Smooth muscle cell of the brain vasculature (primary cell): ENCODE measurements around the gene CLDN9.
"Not testable (repeated sequence)": the region's sequence is repeated elsewhere in the genome, so short reads cannot be mapped to it uniquely, and the experiment has no call there.

Experiments
- DNase-seq: peaks from one replicate; pipeline ENCODE4 v3.0.0-alpha.2; 2012; ENCODE audit warnings: low read depth, low spot score

Gene CLDN9

DNA sequence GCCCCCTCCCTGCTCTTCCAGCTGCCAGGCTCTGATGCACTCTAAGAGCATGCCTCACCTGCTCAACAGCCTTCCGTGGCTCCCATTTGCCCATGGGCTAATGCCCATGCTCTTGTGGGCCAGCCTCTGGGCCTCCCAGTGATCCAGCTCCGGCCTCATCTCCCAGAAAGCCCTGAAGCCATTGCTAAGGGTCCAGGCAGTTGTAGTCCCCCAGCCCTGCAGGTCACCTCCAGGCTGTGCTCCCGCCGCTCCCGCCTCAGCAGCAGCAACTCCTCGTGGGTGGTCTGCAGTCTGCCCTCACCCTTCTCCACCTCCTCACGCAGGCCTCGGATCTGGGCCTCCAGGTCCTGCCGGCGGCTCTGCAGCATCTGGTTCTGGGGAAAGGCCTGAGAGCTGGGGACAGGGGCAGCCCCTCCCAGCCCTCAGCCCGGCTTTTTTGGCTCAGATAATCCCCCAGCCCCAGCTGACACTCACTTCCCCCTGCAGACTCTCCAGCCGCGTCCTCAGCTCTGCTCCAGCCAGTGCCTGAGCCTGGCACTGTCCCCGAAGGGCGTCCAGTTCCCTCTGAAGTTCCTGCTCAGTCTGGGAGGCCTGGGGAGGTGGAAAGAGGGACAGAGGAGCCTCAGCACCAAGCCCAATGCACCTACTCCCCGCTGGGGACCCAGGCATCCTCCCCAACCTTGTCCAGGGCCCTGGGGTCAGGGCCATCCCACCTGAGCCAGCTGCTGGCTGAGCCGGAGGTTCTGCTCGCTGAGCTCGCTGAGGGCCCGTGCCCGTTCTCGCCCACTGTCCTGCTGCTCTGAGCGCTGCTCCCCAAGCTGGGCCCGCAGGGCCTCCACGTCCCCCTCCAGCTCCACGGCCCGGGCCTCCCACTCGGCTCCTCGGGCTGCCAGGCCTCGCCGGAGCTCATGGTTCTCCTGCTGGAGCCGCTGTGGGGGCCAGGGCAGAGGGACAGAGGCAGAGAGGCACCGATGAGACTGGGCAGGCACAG is 17.8 kb downstream of the CLDN9 start:
- DNase-seq: no peak

- no peak for DNase-seq
These were observed 19.9 kb downstream of the CLDN9 start for GRCh38 chr16:3032624-3033023.

- no peak for DNase-seq
These were observed 22.7 kb downstream of the CLDN9 start for GRCh38 chr16:3035289-3035971.

DNA sequence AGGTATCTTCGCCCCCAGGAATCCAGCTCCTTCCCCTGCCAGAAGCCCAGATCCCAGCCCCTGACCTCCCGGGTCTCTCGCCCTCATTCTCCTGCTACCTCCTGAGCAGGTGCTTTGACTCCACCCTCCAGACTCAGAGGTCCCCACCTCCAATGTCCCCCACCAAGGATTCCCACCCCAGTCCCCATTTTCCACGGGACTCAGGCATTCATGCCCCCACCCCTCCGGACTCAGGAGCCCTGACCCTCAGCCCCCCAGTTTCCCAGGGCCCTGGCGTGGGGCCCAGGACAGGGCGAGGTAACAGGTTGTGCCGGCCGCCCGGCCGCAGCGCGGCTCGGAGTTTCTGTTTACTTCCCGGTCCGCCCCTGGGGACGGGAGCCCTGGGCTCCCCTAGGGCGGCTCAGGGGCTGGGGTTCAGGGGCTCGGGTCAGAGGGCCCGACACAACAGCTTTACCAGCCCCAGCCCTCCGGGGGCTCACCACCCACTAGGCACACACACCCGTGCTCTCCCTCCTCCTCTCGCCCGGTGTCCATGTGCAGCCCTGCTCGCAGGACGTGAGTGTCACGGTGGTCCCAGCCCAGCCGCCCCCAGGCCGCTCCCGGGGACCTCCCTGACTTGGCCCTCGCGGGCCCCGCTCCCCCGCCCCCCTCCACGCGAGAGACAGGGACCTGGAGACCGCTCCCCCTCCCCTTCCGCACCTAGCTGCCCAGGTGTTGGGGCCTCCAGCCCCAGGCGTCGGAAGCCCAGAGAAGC is 23.4 kb downstream of the CLDN9 start:
- DNase-seq: no peak

DNA sequence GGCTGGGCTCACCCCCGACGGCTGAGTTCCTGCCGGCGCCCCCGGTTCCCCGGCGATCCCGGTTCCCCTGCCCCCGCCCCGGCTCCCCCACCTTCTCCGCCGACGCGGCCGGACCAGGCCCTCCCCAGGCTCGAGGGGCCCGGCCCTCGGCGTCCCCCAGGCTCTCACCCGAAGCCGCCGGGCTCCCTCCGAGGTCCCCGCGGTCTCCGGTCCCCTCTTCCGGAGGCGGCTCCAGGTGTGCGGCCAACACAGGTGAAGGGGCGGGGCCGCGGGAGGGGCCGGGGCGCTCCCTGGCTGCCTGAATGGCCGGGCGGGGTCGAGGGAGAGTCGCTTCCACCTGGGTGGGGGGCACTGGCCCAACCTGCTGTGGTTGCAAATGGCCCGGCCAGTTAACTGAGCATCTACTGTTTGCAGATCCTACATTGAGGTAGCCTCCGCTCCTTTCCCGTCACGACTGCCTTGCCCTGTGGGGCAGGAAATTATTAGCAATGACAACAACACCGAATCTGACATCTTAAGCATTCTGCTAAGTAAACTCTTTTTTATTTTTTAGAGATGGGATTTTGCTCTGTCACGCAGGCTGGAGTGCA is 24.1 kb downstream of the CLDN9 start, which contains the start of gene BICDL2:
Gene BICDL2 (minus strand): TSS at position 219 of the 590 bp plus-strand sequence. CDS start 1,448 bp downstream, outside the sequence.
- no peak for DNase-seq

DNA sequence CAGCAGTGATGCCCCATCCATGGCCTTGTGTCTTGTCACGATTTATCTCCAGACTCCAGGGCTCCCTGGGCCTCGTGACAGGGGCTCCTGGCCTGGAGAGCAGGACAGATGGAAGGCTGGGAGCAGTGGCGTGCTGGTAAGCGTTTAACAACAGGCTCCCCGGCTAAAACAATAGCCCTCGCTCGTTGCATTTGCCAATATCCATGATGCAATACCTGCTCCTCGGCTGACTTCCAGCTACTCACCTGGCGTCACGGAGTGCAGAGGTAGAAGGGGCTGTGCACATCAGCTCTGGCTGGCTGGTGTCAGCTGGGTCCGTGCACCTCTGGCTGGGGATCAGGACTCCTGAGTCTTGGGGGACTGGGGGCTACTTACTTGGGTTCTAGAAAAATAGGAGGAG is 25.5 kb downstream of the CLDN9 start:
- DNase-seq: no peak

GRCh38 chr16:3038896-3039295 is 26.2 kb downstream of the CLDN9 start:
- DNase-seq: no peak

DNA sequence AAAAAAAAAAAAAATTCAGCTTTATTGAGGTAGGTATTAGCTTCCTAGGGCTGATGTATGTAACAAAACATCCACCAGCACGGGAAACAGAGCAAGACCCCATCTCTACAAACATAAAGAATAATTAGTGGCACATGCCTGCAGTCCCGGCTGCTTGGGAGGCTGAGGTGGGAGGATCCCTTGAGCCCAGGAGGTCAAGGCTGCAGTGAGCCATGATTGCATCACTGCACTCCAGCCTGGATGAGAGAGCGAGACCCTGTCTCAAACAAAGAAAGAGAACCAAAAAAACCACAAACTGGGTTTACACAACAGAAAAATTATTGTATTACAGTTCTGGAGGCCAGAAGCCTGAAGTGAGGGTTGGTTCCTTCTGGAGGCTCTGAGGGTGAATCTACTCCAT is 29.7 kb downstream of the CLDN9 start:
- DNase-seq: no peak

DNA sequence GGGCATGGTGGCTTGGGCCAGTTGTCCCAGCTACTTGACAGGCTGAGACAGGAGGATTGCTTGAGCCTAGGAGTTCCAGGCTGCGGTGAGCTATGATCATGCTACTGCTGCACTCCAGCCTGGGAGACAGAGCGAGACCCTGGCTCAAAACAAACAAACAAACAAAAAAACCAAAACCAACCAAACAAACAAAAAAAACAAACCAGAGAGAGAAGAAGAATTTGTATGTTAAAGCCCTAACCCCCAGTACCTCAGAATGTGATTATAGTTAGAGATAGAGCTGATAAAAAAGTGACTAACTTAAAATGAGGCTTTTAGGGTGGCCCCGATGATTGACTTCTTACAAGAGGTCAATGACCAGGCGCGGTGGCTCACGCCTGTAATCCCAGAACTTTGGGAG is 32.0 kb downstream of the CLDN9 start:
- DNase-seq: no peak

GRCh38 chr16:3045758-3046640 is 33.3 kb downstream of the CLDN9 start, which contains the start of gene MMP25:
Gene MMP25, plus strand, starts transcription at chr16:3046561. Its CDS starts 357 bp downstream, at chr16:3046918.
- DNase-seq: no peak

DNA sequence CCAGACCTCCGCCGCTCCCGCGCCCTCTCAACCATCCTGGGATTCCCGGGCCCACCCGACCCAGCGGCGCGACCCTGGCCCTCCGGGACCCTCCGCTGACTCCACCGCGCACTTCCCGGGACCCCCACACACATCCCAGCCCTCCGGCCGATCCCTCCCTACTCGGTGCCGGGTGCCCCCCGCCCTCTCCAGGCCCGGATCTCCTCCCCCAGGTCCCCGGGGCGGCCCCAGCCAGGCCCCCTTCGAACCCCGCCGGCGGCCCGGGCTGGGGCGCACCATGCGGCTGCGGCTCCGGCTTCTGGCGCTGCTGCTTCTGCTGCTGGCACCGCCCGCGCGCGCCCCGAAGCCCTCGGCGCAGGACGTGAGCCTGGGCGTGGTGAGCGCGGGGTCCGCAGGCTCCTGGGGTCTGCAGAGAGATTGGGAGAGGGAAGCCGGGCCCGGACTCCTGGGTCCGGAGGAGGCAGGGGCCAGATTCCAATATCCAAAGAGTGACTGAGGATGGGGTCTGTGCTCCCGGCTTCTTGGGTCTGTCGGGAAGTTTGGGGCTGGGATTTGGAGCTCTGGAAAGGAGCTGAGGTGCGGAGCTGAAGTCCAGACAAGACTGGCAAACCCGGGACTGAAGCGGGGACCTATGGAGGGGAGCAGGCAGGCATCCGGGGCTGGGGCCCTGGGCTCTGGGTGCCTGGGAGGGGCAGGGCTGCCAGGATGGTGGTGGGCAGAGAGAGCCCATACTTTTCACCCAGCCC is 34.1 kb downstream of the CLDN9 start:
- DNase-seq: no peak

DNA sequence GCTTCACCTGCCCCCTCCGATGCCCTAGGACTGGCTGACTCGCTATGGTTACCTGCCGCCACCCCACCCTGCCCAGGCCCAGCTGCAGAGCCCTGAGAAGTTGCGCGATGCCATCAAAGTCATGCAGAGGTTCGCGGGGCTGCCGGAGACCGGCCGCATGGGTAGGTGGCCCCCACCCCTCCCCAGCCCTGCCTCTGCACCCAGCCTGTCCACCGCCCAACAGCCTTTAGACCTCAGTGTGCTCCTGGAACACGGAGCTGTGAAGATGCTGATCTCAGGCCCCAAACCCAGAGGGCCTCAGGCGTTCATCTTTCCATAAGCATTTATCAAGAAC is 34.6 kb downstream of the CLDN9 start:
- no peak for DNase-seq

- DNase-seq: no peak
These were observed 37.3 kb downstream of the CLDN9 start for GRCh38 chr16:3049921-3050481.

- DNase-seq: no peak
These were observed 37.8 kb downstream of the CLDN9 start for GRCh38 chr16:3050487-3050886.

DNA sequence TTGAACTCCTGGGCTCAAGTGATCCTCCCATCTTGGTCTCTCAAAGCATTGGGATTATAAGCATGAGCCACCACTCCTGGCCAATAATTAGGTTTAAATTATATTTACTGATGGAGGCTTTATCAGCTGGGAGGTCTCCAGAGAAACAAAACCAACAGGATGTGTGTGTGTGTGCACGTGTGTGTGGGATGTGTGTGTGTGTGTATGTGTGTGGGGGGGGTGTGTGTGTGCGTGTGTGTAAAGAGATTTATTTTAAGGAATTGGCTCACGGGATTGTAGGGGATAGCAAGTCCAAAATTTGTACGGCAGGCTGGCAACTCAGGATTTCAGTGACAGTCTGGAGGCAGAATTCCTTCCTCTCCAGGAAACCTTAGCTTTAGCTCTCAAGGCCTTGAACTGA is 38.3 kb downstream of the CLDN9 start:
- no peak for DNase-seq

DNA sequence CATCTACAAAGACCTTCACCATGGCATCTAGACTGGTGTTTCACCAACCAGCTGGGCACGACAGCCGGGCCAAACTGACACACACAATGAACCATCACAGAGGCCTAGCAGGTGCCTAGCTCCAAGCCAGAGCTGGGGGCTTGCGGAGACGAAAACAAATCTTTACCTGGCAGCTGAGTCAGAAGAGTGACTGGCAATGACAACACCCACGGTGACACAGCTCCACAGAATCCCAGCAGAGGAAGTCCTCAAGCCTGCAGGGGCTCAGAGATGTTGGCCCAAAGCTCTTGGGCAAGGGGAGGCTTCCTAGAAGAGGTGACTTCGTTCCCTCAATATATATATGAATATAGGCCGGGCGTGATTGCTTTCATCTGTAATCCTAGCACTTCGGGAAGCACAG is 38.8 kb downstream of the CLDN9 start:
- DNase-seq: no peak

- not testable (repeated sequence) for DNase-seq
These were observed 40.0 kb downstream of the CLDN9 start for GRCh38 chr16:3052571-3053329.

DNA sequence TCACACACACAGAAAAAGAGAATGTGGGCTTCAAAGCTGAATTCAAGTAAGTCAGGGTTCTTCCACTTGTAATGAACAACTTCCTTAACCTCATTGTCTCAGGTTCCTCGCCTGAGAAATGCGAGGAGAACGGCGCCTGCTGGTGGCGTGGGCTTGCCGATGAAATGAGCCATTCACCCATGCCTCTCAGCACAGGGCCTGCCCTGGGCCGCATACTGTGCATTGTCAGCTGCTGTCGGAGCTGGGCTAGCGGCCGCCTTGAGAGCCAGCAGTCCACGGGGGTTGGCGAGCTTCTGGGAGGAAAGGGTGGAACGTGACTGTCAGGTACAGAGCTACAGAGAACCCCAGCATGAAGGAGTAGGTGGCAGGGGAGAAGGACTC is 40.6 kb downstream of the CLDN9 start:
- not testable (repeated sequence) for DNase-seq
